GM19099 (cell line): ENCODE results near the gene MBNL3.

Experiments used
- POLR2A ChIP-seq: IDR thresholded peaks from 3 replicates; pipeline ENCODE4 v1.6.1; 2011; ENCODE audit warnings: low read depth; ENCODE audit not compliant: insufficient read length; ENCODE audit errors: extremely low read depth

Gene MBNL3

GRCh38 chrX:132407691-132408090 lies 81.1 kb downstream of the MBNL3 start:
- TF ChIP-seq POLR2A: no peak

DNA sequence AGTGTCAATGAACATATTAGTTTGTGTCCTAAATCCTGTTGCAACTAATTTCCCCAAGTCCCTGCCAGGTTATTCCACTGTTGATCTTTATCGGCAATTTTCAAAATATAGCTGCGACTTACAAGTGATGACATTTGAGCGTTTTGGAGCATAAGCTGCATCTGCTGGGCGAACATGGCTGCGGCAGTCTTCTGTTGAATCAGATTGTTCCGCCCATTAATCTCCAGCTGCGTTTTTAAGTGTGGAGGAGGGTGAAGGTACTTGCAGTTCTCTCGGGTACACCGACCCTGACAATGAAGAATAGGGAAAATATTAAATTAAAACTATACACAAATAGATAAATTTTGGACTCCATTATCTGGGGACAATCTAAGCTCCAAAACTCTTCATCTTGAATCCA lies 82.7 kb downstream of the MBNL3 start:
- no peak for TF ChIP-seq POLR2A

GRCh38 chrX:132404266-132404665 lies 84.6 kb downstream of the MBNL3 start:
- TF ChIP-seq POLR2A: no peak

DNA sequence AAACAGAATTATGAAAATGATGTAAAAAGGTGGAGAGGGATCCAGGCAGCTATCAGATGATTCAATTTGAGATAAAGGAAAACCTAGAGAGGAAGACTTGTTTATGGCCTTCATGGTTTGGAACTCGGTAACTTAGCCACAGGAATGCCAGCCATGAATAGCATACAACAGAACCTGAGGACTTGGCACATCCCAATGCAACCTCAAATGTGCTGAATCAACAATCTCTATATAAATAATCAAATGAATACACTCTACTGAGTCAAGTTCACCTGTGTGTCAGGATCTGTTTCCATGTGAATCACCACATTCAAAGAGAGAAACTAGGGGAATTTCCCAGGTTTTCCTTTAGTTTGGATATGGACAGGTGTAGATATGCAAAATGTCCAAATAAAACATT lies 86.9 kb downstream of the MBNL3 start:
- TF ChIP-seq POLR2A: no peak

- no peak for TF ChIP-seq POLR2A
Observed at GRCh38 chrX:132400706-132401105, 88.1 kb downstream of the MBNL3 start.

GRCh38 chrX:132395645-132396044 lies 93.2 kb downstream of the MBNL3 start:
- no peak for TF ChIP-seq POLR2A

GRCh38 chrX:132395026-132395425 lies 93.8 kb downstream of the MBNL3 start:
- TF ChIP-seq POLR2A: no peak

DNA sequence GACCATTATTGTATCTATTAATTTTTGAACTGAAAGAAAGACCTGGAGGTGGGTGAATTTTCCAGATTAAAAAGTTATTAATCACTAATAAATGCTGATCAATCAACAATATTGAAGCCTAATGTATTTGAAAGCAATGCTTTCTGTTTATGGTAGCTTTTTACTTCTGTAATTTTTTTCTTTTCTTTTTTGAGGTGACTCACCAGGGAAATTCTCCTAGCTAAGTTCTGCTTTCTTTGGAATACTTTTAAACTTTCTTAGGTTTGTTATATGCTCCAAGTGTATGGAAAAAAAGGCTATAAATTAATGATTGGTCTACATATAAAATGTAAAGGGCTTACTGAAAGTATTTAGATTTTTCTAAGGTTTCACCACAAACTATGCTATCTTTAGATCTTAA lies 94.2 kb downstream of the MBNL3 start:
- TF ChIP-seq POLR2A: no peak

GRCh38 chrX:132393992-132394391 lies 94.8 kb downstream of the MBNL3 start:
- no peak for TF ChIP-seq POLR2A

DNA sequence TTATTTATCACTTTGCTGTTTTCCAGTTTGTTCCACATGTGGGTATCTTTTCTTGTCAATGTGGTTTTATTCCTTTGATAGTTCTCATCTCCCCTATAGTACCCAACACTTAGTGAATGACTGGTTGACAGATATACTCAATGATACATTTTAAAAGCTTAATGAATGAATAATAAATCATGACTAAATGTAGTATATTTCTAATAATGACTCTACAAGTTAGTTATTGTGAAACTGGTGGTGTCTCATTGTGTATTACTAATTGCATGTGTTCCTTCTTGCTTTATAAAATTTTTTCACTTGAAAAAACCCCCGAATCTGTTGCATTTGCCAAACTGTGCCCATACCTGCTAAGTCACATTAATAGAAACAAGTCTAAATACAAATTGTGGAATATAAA lies 95.4 kb downstream of the MBNL3 start:
- no peak for TF ChIP-seq POLR2A

GRCh38 chrX:132393085-132393484 lies 95.8 kb downstream of the MBNL3 start:
- no peak for TF ChIP-seq POLR2A

DNA sequence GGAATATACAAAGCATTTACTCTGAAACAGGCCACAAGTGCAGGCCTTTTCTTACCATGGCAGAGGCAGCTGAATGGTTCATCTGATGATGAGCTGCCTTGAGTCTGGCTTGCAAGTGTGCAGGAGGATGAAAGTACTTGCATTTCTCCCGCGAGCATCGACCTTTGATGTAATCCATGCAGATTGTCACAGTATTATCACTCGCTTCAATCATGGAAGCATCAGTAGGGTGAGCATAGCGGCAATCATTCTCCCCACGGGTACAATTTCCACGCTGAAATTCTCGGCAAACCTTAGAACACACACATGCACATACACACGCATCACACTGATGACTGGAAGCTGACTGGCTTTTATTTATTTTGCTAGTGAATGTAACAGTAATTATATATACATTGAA lies 98.0 kb downstream of the MBNL3 start:
- no peak for TF ChIP-seq POLR2A

DNA sequence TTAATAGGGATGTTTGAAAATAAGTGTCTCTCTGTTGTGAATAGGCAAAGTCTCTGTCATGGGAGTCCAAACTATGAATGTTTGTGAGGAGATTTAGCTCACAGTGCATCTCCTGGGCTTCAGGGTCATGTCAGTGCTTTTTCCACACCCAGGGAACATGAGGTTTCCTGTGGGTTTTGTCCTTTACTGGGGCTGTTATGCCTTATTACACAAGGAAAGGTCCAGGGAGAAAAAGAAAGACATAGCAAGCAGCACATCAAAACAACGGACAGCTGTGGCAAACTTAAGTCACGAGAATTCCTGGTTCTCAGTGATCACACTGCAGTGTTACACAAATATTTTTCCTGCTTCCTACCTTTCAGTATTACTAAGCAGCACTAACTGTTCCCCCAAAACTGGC lies 99.4 kb downstream of the MBNL3 start:
- TF ChIP-seq POLR2A: no peak

DNA sequence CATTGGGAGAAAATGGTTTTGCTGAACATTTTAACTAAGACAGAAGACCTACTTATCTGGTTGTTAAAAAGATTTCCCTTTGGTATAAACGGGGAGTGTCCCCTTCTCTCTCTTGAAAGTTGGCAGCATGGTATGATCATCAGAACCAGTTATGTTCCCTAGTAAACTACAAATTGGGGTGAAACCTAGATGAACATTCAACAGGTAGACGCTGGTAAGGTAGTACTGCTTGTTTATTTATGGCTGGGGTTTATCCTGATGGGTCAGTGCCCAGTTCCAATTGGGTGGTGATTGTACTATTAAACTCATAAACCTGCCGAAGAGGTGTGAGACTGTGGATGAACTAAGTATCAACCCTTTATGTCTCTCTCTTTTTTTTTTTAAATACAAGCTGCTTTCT lies 100.5 kb downstream of the MBNL3 start:
- TF ChIP-seq POLR2A: no peak

GRCh38 chrX:132384301-132384700 lies 104.5 kb downstream of the MBNL3 start:
- no peak for TF ChIP-seq POLR2A

GRCh38 chrX:132382068-132382467 lies 106.8 kb downstream of the MBNL3 start:
- TF ChIP-seq POLR2A: no peak

DNA sequence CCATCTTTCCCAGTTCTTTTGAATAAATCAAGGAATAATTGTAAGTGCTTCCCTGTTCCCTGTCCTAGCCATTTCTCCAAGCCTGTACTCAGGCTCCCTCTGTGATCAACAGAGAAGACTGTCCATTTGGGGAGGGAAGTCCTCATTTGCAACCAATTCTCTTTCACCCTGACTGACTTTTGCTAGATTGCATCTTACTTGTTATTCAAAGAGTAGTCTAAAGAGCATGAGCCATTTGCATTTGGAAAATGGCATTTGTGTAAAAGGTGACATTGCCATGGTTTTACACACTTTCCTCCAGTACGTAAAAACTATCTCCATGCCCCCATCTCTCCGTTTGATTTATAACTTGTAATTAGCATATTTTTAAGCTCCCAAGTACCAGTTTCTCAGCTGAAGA lies 110.6 kb downstream of the MBNL3 start:
- TF ChIP-seq POLR2A: no peak

DNA sequence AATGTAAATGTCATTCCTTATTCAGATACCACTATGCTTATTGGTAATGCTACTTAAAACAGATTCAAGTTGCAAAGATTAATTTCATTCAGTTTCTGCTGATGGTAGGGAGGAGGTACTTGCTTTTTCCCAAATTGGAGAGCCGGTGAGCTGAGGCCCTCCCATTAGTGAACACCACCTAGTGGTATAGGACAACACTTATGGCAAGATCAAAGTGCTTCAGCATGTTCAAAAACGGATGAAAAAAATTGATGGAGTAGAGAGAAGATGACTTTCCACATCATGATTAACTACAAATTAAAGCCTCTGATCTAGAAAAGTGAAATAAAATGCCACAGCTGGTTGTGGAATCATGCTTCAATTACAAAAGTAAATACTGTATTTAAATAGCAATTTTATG lies 112.9 kb downstream of the MBNL3 start:
- TF ChIP-seq POLR2A: no peak
